Astrocyte of the spinal cord (primary cell): ENCODE results near the gene HMG20B.

Experiments used
- DNase-seq: peaks from one replicate; pipeline ENCODE4 v3.0.0; 2011; ENCODE audit warnings: low read depth, low spot score
- H3K4me3 ChIP-seq: 2 replicates; pipeline ENCODE4 v1.5.1; 2011; ENCODE audit warnings: low read depth, mild to moderate bottlenecking, low read length, moderate library complexity
- CTCF ChIP-seq: IDR thresholded peaks from 2 replicates; pipeline ENCODE4 v1.5.1; 2012; ENCODE audit warnings: low read depth, mild to moderate bottlenecking, low read length, inconsistent platforms
- in situ Hi-C: cut with HindIII; loops from 2 replicates; pipeline ENCODE4 v1.10.0; 2017; ENCODE audit warnings: low sequenced_read_pairs

HMG20B gene

GRCh38 chr19:3533563-3534216 is 39.1 kb upstream of the HMG20B start:
- no peak for DNase-seq
- TF ChIP-seq CTCF: no peak
- in situ Hi-C loops: no loop called here
- no peak overlapping the region for H3K4me3 ChIP-seq

- TF ChIP-seq CTCF: no peak
- H3K4me3 ChIP-seq: no peak overlapping the region
- no peak for DNase-seq
- in situ Hi-C loops: no loop called here
Observed at GRCh38 chr19:3534375-3535234, 38.1 kb upstream of the HMG20B start.

- in situ Hi-C loops: no loop called here
- DNase-seq: no peak
Observed at GRCh38 chr19:3535235-3535535, 37.6 kb upstream of the HMG20B start.

GRCh38 chr19:3535563-3535965 is 37.2 kb upstream of the HMG20B start:
- no peak overlapping the region for H3K4me3 ChIP-seq
- no peak for TF ChIP-seq CTCF
- in situ Hi-C loops: no loop called here
- DNase-seq: no peak

More at GRCh38 chr19:3535235-3535535, 37.6 kb upstream of the HMG20B start:
- no peak overlapping the region for H3K4me3 ChIP-seq
- no peak for TF ChIP-seq CTCF

- H3K4me3 ChIP-seq: no peak overlapping the region
- TF ChIP-seq CTCF: no peak
- in situ Hi-C loops: no loop called here
- no peak for DNase-seq
Observed at GRCh38 chr19:3535981-3536380, 36.8 kb upstream of the HMG20B start.

GRCh38 chr19:3536429-3537100 is 36.2 kb upstream of the HMG20B start:
- DNase-seq: no peak
- no peak for TF ChIP-seq CTCF

More at GRCh38 chr19:3536429-3537100, 36.2 kb upstream of the HMG20B start:
- in situ Hi-C loops: no loop called here
- no peak overlapping the region for H3K4me3 ChIP-seq
